Upper lobe of left lung (tissue), 4 donors: ENCODE data around the gene ASCL1.

Experiments used
- EP300 ChIP-seq, 4 donors: sonication (generic); formaldehyde crosslinking; IDR thresholded peaks; one replicate each; pipeline ENCODE4 v1.5.1; 2017; ENCODE audit warnings: antibody characterized with exemption in 4 of 4, control low read depth in 2 of 4
- POLR2A ChIP-seq, 4 donors: fragments of 450-650 bp; IDR thresholded peaks; one replicate each; pipeline ENCODE4 v1.5.1; 2016 to 2017; ENCODE audit warnings: antibody characterized with exemption in 4 of 4, mild to moderate bottlenecking in 2 of 4
- POLR2AphosphoS5 ChIP-seq, 2 donors: sonication (generic); formaldehyde crosslinking; IDR thresholded peaks; one replicate each; pipeline ENCODE4 v1.5.1; 2017; ENCODE audit warnings: antibody characterized with exemption in 2 of 2
- TF ChIP-seq, protein P1 (sequence below), 6 experiments: fragments of 450-650 bp in 4 of 6; fragments of 200-600 bp in 2 of 6; sonication (generic) in 2 of 6; IDR thresholded peaks; one replicate each; pipeline ENCODE4 v1.5.1; 2016 to 2019; ENCODE audit warnings: antibody characterized with exemption in 6 of 6

DNA sequence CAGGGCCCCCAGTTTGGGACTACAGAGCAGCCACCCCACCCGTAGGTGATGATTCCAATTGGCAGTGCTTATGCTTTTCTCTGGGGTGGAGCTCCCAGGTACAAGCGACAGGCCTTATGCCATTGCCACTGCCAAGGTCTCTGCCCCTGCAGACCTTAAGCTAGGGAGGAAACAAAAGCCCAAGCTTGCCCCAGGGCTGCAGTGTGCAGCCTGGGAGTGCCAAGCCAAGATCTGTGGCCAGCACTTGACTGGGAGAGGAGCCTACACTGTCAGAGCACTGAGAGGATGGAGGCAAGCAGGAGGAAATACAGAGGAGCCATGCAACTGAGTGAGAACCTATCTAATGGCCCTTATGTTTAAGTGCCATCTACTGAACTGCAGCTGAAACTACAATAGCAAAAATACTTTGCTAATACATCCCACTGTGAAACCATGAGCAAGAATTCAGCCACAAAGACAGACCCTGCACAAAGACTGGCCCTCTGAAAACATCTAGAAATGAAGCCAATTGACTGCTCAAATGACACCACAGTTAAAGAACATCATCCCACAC lies 17.7 kb upstream of the ASCL1 start:
- TF ChIP-seq POLR2AphosphoS5 (IDR thresholded peaks at IDR 0.05), result no peak
- TF ChIP-seq, protein P1, sequence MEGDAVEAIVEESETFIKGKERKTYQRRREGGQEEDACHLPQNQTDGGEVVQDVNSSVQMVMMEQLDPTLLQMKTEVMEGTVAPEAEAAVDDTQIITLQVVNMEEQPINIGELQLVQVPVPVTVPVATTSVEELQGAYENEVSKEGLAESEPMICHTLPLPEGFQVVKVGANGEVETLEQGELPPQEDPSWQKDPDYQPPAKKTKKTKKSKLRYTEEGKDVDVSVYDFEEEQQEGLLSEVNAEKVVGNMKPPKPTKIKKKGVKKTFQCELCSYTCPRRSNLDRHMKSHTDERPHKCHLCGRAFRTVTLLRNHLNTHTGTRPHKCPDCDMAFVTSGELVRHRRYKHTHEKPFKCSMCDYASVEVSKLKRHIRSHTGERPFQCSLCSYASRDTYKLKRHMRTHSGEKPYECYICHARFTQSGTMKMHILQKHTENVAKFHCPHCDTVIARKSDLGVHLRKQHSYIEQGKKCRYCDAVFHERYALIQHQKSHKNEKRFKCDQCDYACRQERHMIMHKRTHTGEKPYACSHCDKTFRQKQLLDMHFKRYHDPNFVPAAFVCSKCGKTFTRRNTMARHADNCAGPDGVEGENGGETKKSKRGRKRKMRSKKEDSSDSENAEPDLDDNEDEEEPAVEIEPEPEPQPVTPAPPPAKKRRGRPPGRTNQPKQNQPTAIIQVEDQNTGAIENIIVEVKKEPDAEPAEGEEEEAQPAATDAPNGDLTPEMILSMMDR (IDR thresholded peaks at IDR 0.05), result no peak
- no peak for TF ChIP-seq POLR2A (IDR thresholded peaks at IDR 0.05)
- no peak for TF ChIP-seq EP300 (IDR thresholded peaks at IDR 0.05)
